Lung (tissue), 12 donors: ENCODE results near the gene CBFA2T2. TPM values are rescaled to one million over a fixed set of nuclear protein-coding genes. Genes with fewer than 3 reads are reported as not detected.

ENCODE experiments used
- ATAC-seq: fragments of 200-7000 bp; cut with Tn5 transposase; one replicate; pipeline ENCODE4 v1.9.1; 2020; ENCODE audit warnings: moderate number of reproducible peaks; ENCODE audit not compliant: insufficient read depth, low FRiP score
- DNase-seq, 3 donors: peaks; one replicate each; pipeline ENCODE4 v3.0.0-alpha.2; 2013 to 2017
- H3K27ac ChIP-seq, 2 donors: one replicate each; pipeline ENCODE4 v1.5.1; 2013; ENCODE audit warnings: mild to moderate bottlenecking in 2 of 2, moderate library complexity in 2 of 2, control low read depth in 1 of 2, inconsistent platforms in 1 of 2, low read depth in 1 of 2, low read length in 1 of 2
- H3K27me3 ChIP-seq, 3 donors: one replicate each; pipeline ENCODE4 v1.5.1; 2013; ENCODE audit warnings: low read length in 2 of 3; ENCODE audit not compliant: control insufficient read depth in 3 of 3, insufficient read depth in 3 of 3
- H3K36me3 ChIP-seq, 4 donors: one replicate each; pipeline ENCODE4 v1.5.1; 2013; ENCODE audit warnings: low read length in 4 of 4, mild to moderate bottlenecking in 1 of 4, moderate library complexity in 1 of 4; ENCODE audit not compliant: control insufficient read depth in 4 of 4, insufficient read depth in 4 of 4
- H3K4me1 ChIP-seq, 5 donors: one replicate each; pipeline ENCODE4 v1.5.1; 2013; ENCODE audit warnings: low read length in 5 of 5, mild to moderate bottlenecking in 2 of 5, moderate library complexity in 1 of 5; ENCODE audit not compliant: control insufficient read depth in 5 of 5, insufficient read depth in 5 of 5
- H3K4me3 ChIP-seq: one replicate; pipeline ENCODE4 v1.5.1; 2013; ENCODE audit warnings: mild to moderate bottlenecking, control low read depth, moderate library complexity
- H3K9ac ChIP-seq, 2 donors: one replicate each; pipeline ENCODE4 v1.5.1; 2013; ENCODE audit warnings: low read length in 2 of 2, control low read depth in 1 of 2; ENCODE audit not compliant: insufficient read depth in 1 of 2
- H3K9me3 ChIP-seq, 4 donors: one replicate each; pipeline ENCODE4 v1.5.1; 2013; ENCODE audit warnings: low read length in 3 of 4, mild to moderate bottlenecking in 1 of 4, moderate library complexity in 1 of 4; ENCODE audit not compliant: control insufficient read depth in 4 of 4, insufficient read depth in 3 of 4
- CTCF ChIP-seq: IDR thresholded peaks from 2 replicates; pipeline ENCODE4 v1.5.1; 2012; ENCODE audit warnings: mild to moderate bottlenecking; ENCODE audit errors: control extremely low read depth, extremely low read depth
- WGBS, 2 donors: extraction: QIAGEN DNeasy Blood & Tissue Kit; methylation state at CpG; one replicate each; pipeline ENCODE4 v1.1.7; 2013; 5-methylcytosine and 5-hydroxymethylcytosine counted together
- polyA plus RNA-seq, 2 donors: library from polyadenylated mRNA; stranded (reverse); fragments of 200-250 nt; gene quantifications; one replicate each; pipeline ENCODE4 v1.2.1, GENCODE V29; 2013
- total RNA-seq, 2 donors: library from RNA; depleted of rRNA in 1 of 2; stranded (reverse); fragments of >200 nt in 1 of 2; gene quantifications; one replicate each; pipeline ENCODE4 v1.2.1, GENCODE V29; 2014 to 2021
- donor health status: control.
- donor health status: control.
- donor health status: Bipolar disorder and iron deficiency.
- donor health status: healthy.
- donor health status: DM: yes; HTN: yes; CAD: no.

Gene CBFA2T2
- total and polyA plus RNA-seq, 4 donors: 5.1 to 19.1 (median 8.2) TPM

DNA sequence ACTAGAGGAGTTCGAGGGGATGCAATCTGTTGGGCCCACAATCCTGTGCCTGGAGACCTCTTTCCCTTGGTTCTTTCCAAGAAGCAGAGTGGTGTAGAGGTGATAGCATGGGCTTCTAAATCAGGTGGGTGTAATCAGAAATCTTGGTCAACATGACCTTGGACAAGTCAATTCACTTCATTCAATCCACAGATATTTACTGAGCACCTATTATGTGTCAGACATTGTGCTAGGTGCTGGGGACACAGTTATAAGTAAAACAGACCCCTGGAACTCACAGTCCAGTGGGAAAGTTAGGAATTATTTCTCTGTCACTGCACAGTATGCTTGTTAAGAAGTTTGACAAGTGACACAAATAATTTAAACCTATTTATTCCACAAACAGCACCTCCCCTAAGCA lies 199.6 kb downstream of the CBFA2T2 start:
- Histone ChIP-seq H3K4me3 (no peak overlapping the region), H3K27ac (no peak overlapping the region), H3K9ac (no peak overlapping the region), H3K36me3 (no peaks in the 10 kb centered on the region), H3K27me3 (no peaks in the 10 kb centered on the region), H3K4me1 (peaks cover 0 to 30% (median 19%) of the 10 kb centered on the region in 5 donors), H3K9me3 (no peaks in the 10 kb centered on the region)
- DNase-seq (no peak), ATAC-seq (no peak)
- no peak for TF ChIP-seq CTCF
- WGBS, 2 donors: 95 to 98% methylated on average over 1 of the region's 1 CpG

DNA sequence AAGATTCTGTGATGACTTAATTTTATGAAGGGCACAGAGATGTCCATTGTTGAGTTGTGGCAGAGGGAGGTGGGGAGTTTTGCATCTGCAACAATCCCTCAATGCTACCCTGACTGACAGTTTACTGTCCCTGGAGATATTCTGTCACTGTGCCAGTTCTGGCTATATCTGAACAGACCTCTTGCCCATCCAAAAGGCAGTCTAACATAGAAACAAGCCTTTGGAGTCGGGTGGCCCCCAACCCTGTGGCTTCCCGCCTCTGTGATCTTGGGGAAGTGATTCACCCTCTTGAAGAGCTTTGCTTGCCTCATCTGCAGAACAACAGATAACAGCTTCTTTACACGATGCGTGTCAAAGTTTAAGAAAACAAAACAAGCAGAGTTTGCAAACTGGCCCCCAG lies 200.1 kb downstream of the CBFA2T2 start:
- Histone ChIP-seq H3K9ac (no peak overlapping the region), H3K27ac (no peak overlapping the region), H3K4me1 (peaks cover 0 to 26% (median 15%) of the 10 kb centered on the region in 5 donors), H3K27me3 (no peaks in the 10 kb centered on the region), H3K36me3 (no peaks in the 10 kb centered on the region), H3K4me3 (no peak overlapping the region), H3K9me3 (no peaks in the 10 kb centered on the region)
- TF ChIP-seq CTCF: no peak
- ATAC-seq (no peak), DNase-seq (no peak)
- WGBS, 2 donors: 23 to 29% methylated on average over 4 of the region's 4 CpGs

DNA sequence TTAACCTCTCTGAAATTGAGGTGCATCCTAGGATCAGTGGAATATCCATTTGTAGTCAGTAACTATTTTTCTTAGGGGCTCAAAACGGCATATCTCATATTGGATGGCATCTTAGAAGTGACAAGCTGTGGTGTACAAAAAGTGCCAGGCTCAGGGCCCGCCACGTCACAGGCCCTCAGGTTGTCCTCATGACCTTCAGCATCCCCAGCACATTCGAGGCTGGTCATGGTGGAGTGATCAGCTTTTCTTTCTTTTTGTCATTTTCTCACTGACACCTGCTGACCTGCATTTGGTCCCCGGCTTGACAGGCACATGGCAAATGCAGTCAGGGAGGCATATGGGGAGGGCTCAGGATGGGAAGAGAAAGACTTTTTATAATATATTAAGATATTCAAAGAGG lies 203.4 kb downstream of the CBFA2T2 start:
- peak overlapping the region in 1 of 2 donors; percentile 27 for H3K27ac ChIP-seq
- DNase-seq (no peak), ATAC-seq (no peak)
- no peaks in the 10 kb centered on the region for H3K9me3 ChIP-seq
- 84 to 86% methylated on average over 5 of the region's 5 CpGs for WGBS, 2 donors
- no peaks in the 10 kb centered on the region for H3K27me3 ChIP-seq
- TF ChIP-seq CTCF: no peak
- H3K36me3 ChIP-seq: no peaks in the 10 kb centered on the region
- no peak overlapping the region for H3K4me3 ChIP-seq
- peaks cover 0 to 19% (median 3%) of the 10 kb centered on the region in 5 donors for H3K4me1 ChIP-seq
- no peak overlapping the region for H3K9ac ChIP-seq
